Omental fat pad (tissue), 4 donors: ENCODE results near the gene IVD. TPM values are rescaled to one million over a fixed set of nuclear protein-coding genes. Genes with fewer than 3 reads are reported as not detected.

ENCODE experiments used
- ATAC-seq: fragments of 150-250 bp; one replicate; pipeline ENCODE4 v1.9.1; 2016; ENCODE audit warnings: mild to moderate bottlenecking, moderate library complexity; ENCODE audit not compliant: low FRiP score
- DNase-seq: peaks from one replicate; pipeline ENCODE4 v3.0.0-alpha.2; 2019; ENCODE audit warnings: low spot score
- CTCF ChIP-seq, 3 donors: fragments of 450-650 bp; IDR thresholded peaks; one replicate each; pipeline ENCODE4 v1.5.1; 2016 to 2017; ENCODE audit warnings: antibody characterized with exemption in 3 of 3, mild to moderate bottlenecking in 3 of 3, moderate library complexity in 2 of 3
- total RNA-seq, 4 donors: library from RNA; depleted of rRNA; stranded (reverse); fragments of >200 nt; gene quantifications; one replicate each; pipeline ENCODE4 v1.1.0, GENCODE V29; 2016

IVD gene
- total RNA-seq, 4 donors from 2014 or later: 45.0 to 63.5 (median 54.2) TPM

GRCh38 chr15:40421246-40422157, 15.9 kb downstream of the IVD start:
- peak in 1 of 3 donors; percentile 97 for TF ChIP-seq CTCF (IDR thresholded peaks at IDR 0.05)
- DNase-seq (peak; percentile 60), ATAC-seq (peak; percentile 91)

GRCh38 chr15:40424483-40425115, 19.0 kb downstream of the IVD start:
- TF ChIP-seq CTCF (IDR thresholded peaks at IDR 0.05): no peak
- no peak for ATAC-seq
- no peak for DNase-seq

GRCh38 chr15:40425681-40426080, 20.1 kb downstream of the IVD start:
- DNase-seq (no peak), ATAC-seq (no peak)
- no peak for TF ChIP-seq CTCF (IDR thresholded peaks at IDR 0.05)

GRCh38 chr15:40427188-40427587, 21.6 kb downstream of the IVD start:
- DNase-seq: no peak
- ATAC-seq: no peak
- no peak for TF ChIP-seq CTCF (IDR thresholded peaks at IDR 0.05)

GRCh38 chr15:40428185-40428584, 22.6 kb downstream of the IVD start:
- ATAC-seq (no peak), DNase-seq (no peak)
- no peak for TF ChIP-seq CTCF (IDR thresholded peaks at IDR 0.05)

GRCh38 chr15:40429068-40429710, 23.6 kb downstream of the IVD start:
- DNase-seq (no peak), ATAC-seq (no peak)
- TF ChIP-seq CTCF (IDR thresholded peaks at IDR 0.05): no peak
